ENCODE measurements around the gene SETD2. TPM values are rescaled to one million over a fixed set of nuclear protein-coding genes. Genes with fewer than 3 reads are reported as not detected.

Gene SETD2
- polyA plus RNA-seq, 1 experiment: 30.8 TPM

GRCh38 chr3:46998121-46998851, 165.6 kb downstream of the SETD2 start:
- CTCF ChIA-PET: interaction anchor here (0.9 to 1.5 kb wide), 4 partner anchors 22 to 86 kb away, joined by 3 to 4 read pairs (median 3); no protein-coding TSS in a partner anchor
- H3K27ac ChIP-seq (ENCODE audit: low read depth, low read length): no peak overlapping the region

GRCh38 chr3:46997453-46998091, 166.3 kb downstream of the SETD2 start:
- ChIA-PET POLR2A (interaction anchor here (0.9 kb wide), 1 partner anchor 18 kb away, joined by 4 read pairs; the partner anchor contains the start of gene NBEAL2), CTCF (interaction anchor here (1.5 kb wide), 1 partner anchor 74 kb away, joined by 5 read pairs; no protein-coding TSS in a partner anchor)
- TF ChIP-seq, protein P1, sequence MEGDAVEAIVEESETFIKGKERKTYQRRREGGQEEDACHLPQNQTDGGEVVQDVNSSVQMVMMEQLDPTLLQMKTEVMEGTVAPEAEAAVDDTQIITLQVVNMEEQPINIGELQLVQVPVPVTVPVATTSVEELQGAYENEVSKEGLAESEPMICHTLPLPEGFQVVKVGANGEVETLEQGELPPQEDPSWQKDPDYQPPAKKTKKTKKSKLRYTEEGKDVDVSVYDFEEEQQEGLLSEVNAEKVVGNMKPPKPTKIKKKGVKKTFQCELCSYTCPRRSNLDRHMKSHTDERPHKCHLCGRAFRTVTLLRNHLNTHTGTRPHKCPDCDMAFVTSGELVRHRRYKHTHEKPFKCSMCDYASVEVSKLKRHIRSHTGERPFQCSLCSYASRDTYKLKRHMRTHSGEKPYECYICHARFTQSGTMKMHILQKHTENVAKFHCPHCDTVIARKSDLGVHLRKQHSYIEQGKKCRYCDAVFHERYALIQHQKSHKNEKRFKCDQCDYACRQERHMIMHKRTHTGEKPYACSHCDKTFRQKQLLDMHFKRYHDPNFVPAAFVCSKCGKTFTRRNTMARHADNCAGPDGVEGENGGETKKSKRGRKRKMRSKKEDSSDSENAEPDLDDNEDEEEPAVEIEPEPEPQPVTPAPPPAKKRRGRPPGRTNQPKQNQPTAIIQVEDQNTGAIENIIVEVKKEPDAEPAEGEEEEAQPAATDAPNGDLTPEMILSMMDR (IDR thresholded peaks at IDR 0.05; ENCODE audit: low read depth, low read length): no peak
- no peak for DNase-seq (ENCODE audit: low read depth, low spot score)
- Histone ChIP-seq H3K27me3 (ENCODE audit: control insufficient read depth, insufficient read depth, low read length) (no peaks in the 10 kb centered on the region), H3K27ac (ENCODE audit: low read depth, low read length) (no peak overlapping the region), H3K4me3 (ENCODE audit: low read depth, low read length) (no peak overlapping the region), H3K9me3 (ENCODE audit: control insufficient read depth, insufficient read depth, low read length) (no peaks in the 10 kb centered on the region; the same call in 1 of the 2 replicates)

More at GRCh38 chr3:46998121-46998851, 165.6 kb downstream of the SETD2 start:
- Histone ChIP-seq H3K27me3 (ENCODE audit: control insufficient read depth, insufficient read depth, low read length) (no peaks in the 10 kb centered on the region), H3K9me3 (ENCODE audit: control insufficient read depth, insufficient read depth, low read length) (no peaks in the 10 kb centered on the region; the same call in 1 of the 2 replicates), H3K4me3 (ENCODE audit: low read depth, low read length) (no peak overlapping the region)
- no peak for DNase-seq (ENCODE audit: low read depth, low spot score)
- POLR2A ChIA-PET: interaction anchor here (0.9 kb wide), 1 partner anchor 18 kb away, joined by 4 read pairs; the partner anchor contains the start of gene NBEAL2
- TF ChIP-seq, protein P1 (IDR thresholded peaks at IDR 0.05; ENCODE audit: low read depth, low read length): peak; percentile 59

DNA sequence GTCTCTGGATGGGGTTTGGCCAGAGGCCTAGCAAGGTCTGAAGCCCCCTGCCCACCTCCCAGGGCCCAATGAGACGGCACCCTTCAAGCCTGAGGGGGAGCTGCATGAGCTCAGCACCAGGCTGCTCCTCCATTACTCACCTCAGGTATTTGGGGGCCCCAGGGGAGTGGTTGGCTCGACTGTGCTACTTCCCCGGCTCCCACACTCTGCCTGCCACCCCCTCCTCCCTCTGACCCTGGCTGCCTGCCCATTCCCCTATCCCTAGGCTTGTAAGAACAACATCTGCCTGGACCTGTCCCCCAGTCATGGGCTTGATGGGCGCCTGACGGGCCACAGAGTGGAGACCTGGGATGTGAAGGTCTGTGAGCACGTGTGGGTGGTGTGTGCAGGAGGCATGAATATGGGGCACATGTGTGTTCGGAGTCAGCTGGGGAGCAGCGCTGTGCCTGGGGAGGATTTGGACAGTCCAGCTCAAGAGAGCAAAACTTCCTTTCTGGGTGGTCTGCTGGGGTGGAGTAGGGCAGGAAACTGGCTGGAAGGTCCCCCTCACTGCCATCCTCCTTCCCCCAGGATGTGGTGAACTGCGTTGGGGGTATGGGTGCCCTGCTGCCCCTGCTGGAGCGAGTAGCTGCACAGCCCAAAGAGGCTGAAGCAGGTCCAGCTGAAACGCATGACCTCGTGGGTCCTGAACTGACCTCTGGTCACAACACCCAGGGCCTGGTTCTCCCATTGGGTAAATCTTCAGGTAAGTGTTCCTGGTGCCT, 167.0 kb downstream of the SETD2 start:
- POLR2A ChIA-PET: no interaction called here
- H3K9me3 ChIP-seq (ENCODE audit: control insufficient read depth, insufficient read depth, low read length): no peaks in the 10 kb centered on the region; the same call in 1 of the 2 replicates
- DNase-seq (ENCODE audit: low read depth, low spot score): no peak
- H3K27ac ChIP-seq (ENCODE audit: low read depth, low read length): no peak overlapping the region
- CTCF ChIA-PET: interaction anchor here (1.5 kb wide), 1 partner anchor 74 kb away, joined by 5 read pairs; no protein-coding TSS in a partner anchor
- H3K4me3 ChIP-seq (ENCODE audit: low read depth, low read length): no peak overlapping the region
- TF ChIP-seq, protein P1 (IDR thresholded peaks at IDR 0.05; ENCODE audit: low read depth, low read length): no peak
- H3K27me3 ChIP-seq (ENCODE audit: control insufficient read depth, insufficient read depth, low read length): no peaks in the 10 kb centered on the region

DNA sequence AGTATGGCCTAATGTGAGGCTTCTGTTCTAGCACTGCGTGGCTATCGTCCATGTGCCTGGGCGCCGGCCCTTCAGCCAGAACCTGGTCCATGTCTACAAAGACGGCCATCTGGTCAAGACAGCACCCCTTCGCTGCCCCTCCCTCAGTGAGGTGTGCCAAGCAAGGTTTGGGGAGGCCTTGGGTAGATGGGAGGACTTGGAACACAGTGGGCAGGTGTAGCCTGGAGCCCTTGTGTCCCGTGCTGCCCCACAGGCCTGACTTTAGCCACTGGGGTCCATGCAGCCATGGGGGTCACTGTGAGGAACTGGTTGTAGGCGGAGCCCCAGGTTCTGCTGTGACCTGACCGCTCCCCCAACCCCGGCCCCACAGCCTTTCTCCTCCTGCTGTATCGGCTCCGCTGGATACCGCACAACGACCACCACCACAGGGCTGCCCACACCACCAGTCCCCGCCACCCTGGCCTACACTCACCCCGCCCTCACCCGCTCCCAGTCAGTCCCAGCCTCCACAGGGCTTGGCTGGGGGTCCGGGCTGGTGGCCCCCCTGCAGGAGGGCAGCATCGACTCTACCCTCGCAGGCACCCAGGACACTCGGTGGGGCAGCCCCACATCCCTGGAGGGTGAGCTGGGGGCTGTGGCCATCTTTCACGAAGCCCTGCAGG, 167.9 kb downstream of the SETD2 start:
- POLR2A ChIA-PET: no interaction called here
- no peak overlapping the region for H3K4me3 ChIP-seq (ENCODE audit: low read depth, low read length)
- H3K27ac ChIP-seq (ENCODE audit: low read depth, low read length): no peak overlapping the region
- CTCF ChIA-PET: interaction anchor here (1.5 kb wide), 1 partner anchor 73 kb away, joined by 5 read pairs; no protein-coding TSS in a partner anchor
- H3K9me3 ChIP-seq (ENCODE audit: control insufficient read depth, insufficient read depth, low read length): no peaks in the 10 kb centered on the region; the same call in 1 of the 2 replicates
- no peak for DNase-seq (ENCODE audit: low read depth, low spot score)
- H3K27me3 ChIP-seq (ENCODE audit: control insufficient read depth, insufficient read depth, low read length): no peaks in the 10 kb centered on the region
- TF ChIP-seq, protein P1 (IDR thresholded peaks at IDR 0.05; ENCODE audit: low read depth, low read length): no peak
